SK-N-SH treated with all-trans-retinoic acid at 6 μM for 48 hours (cell line): ENCODE measurements around the gene SDK1.

Experiments used
- ATAC-seq: fragments of 200-7000 bp; cut with Tn5 transposase; 3 replicates; pipeline ENCODE4 v1.9.1; 2020; ENCODE audit warnings: mild to moderate bottlenecking, moderate library complexity
- BACH2 ChIP-seq: fragments of 250-450 bp; sonication (Bioruptor Pico); IDR thresholded peaks from 2 replicates; pipeline ENCODE4 v1.9.0; 2021; ENCODE audit warnings: mild to moderate bottlenecking, borderline replicate concordance
- CSDC2 ChIP-seq: fragments of 250-450 bp; sonication (Bioruptor Pico); IDR thresholded peaks from 2 replicates; pipeline ENCODE4 v1.5.0; 2020; ENCODE audit warnings: mild to moderate bottlenecking, moderate library complexity
- ESRRG ChIP-seq: fragments of 250-450 bp; sonication (Bioruptor Pico); IDR thresholded peaks from 2 replicates; pipeline ENCODE4 v1.6.1; 2021; ENCODE audit warnings: mild to moderate bottlenecking
- GLIS3 ChIP-seq: fragments of 250-450 bp; sonication (Bioruptor Pico); IDR thresholded peaks from 2 replicates; pipeline ENCODE4 v1.5.0; 2020; ENCODE audit warnings: mild to moderate bottlenecking, moderate library complexity
- ISL1 ChIP-seq: fragments of 250-450 bp; sonication (Bioruptor Pico); IDR thresholded peaks from 2 replicates; pipeline ENCODE4 v2.1.2; 2022; ENCODE audit warnings: mild to moderate bottlenecking, moderate library complexity
- OSR1 ChIP-seq: fragments of 250-450 bp; sonication (Bioruptor Pico); IDR thresholded peaks from 2 replicates; pipeline ENCODE4 v1.8.0; 2022; ENCODE audit warnings: moderate library complexity, mild to moderate bottlenecking, inconsistent platforms
- PATZ1 ChIP-seq: fragments of 250-450 bp; sonication (Bioruptor Pico); IDR thresholded peaks from 2 replicates; pipeline ENCODE4 v1.8.0; 2020; ENCODE audit warnings: mild to moderate bottlenecking, moderate library complexity, borderline replicate concordance
- PPARA ChIP-seq: fragments of 250-450 bp; sonication (Bioruptor Pico); IDR thresholded peaks from 2 replicates; pipeline ENCODE4 v1.5.0; 2020; ENCODE audit warnings: mild to moderate bottlenecking, borderline replicate concordance
- RARB ChIP-seq: fragments of 250-450 bp; sonication (Bioruptor Pico); IDR thresholded peaks from 2 replicates; pipeline ENCODE4 v1.8.0; 2021; ENCODE audit warnings: mild to moderate bottlenecking, moderate library complexity
- TCF4 ChIP-seq: fragments of 250-450 bp; sonication (Bioruptor Pico); IDR thresholded peaks from 2 replicates; pipeline ENCODE4 v1.8.0; 2021; ENCODE audit warnings: mild to moderate bottlenecking, moderate library complexity, borderline replicate concordance
- TOX ChIP-seq: fragments of 250-450 bp; sonication (Bioruptor Pico); IDR thresholded peaks from 2 replicates; pipeline ENCODE4 v1.8.0; 2021; ENCODE audit warnings: mild to moderate bottlenecking, moderate library complexity, borderline replicate concordance
- TSHZ2 ChIP-seq: fragments of 250-450 bp; sonication (Bioruptor Pico); IDR thresholded peaks from 2 replicates; pipeline ENCODE4 v1.5.0; 2020; ENCODE audit warnings: mild to moderate bottlenecking, moderate library complexity
- ZC3H10 ChIP-seq: fragments of 250-450 bp; sonication (Bioruptor Pico); IDR thresholded peaks from 2 replicates; pipeline ENCODE4 v1.5.1; 2021; ENCODE audit warnings: mild to moderate bottlenecking, moderate library complexity
- ZFP3 ChIP-seq: fragments of 250-450 bp; sonication (Bioruptor Pico); IDR thresholded peaks from 2 replicates; pipeline ENCODE4 v1.5.0; 2020; ENCODE audit warnings: mild to moderate bottlenecking, moderate library complexity
- ZFP30 ChIP-seq: fragments of 450-650 bp; formaldehyde crosslinking; IDR thresholded peaks from 2 replicates; pipeline ENCODE4 v1.5.0; 2022; ENCODE audit warnings: mild to moderate bottlenecking, moderate library complexity
- ZNF565 ChIP-seq: fragments of 450-650 bp; formaldehyde crosslinking; conservative IDR thresholded peaks from 2 replicates; pipeline ENCODE4 v1.5.0; 2020; ENCODE audit warnings: low read depth, mild to moderate bottlenecking, moderate library complexity
- ZNF70 ChIP-seq: fragments of 450-650 bp; formaldehyde crosslinking; IDR thresholded peaks from 2 replicates; pipeline ENCODE4 v1.5.0; 2020; ENCODE audit warnings: mild to moderate bottlenecking, moderate library complexity
- ZNF8 ChIP-seq: fragments of 450-650 bp; formaldehyde crosslinking; IDR thresholded peaks from 2 replicates; pipeline ENCODE4 v1.5.0; 2020; ENCODE audit warnings: mild to moderate bottlenecking, moderate library complexity
- TF ChIP-seq, protein P1 (sequence below): fragments of 250-450 bp; sonication (Bioruptor Pico); IDR thresholded peaks from 2 replicates; pipeline ENCODE4 v1.5.1; 2021; ENCODE audit warnings: mild to moderate bottlenecking, moderate library complexity
- TF ChIP-seq, protein P2 (sequence below): fragments of 250-450 bp; sonication (Bioruptor Pico); IDR thresholded peaks from 2 replicates; pipeline ENCODE4 v1.8.0; 2021; ENCODE audit warnings: low read depth, mild to moderate bottlenecking, moderate library complexity, borderline replicate concordance
- TF ChIP-seq, protein P3 (sequence below): fragments of 250-450 bp; sonication (Bioruptor Pico); IDR thresholded peaks from 2 replicates; pipeline ENCODE4 v1.5.1; 2020; ENCODE audit warnings: low read depth, mild to moderate bottlenecking, moderate library complexity

The SDK1 gene

DNA sequence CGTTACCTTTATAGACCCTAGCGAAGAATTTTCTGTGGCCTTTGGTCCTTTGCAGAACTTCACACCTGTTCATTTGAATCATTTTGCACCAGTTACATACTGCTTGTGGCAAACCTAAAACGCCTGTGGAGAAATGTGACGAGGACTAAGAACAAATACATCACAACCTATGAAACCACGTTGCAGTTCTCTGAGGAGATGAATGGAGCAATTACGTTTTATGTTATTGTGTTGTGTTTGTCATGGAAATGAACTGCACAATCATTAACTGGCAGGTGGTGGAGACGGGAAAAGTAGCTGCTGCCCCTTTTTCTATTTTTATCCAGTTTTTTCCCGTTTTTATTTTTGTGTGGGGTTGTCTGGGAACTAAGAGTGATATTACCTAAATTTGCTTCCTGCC is 505.5 kb downstream of the SDK1 start (continued):
- no peak for TF ChIP-seq TOX (CRISPR knock-in tag)
- TF ChIP-seq, protein P1, sequence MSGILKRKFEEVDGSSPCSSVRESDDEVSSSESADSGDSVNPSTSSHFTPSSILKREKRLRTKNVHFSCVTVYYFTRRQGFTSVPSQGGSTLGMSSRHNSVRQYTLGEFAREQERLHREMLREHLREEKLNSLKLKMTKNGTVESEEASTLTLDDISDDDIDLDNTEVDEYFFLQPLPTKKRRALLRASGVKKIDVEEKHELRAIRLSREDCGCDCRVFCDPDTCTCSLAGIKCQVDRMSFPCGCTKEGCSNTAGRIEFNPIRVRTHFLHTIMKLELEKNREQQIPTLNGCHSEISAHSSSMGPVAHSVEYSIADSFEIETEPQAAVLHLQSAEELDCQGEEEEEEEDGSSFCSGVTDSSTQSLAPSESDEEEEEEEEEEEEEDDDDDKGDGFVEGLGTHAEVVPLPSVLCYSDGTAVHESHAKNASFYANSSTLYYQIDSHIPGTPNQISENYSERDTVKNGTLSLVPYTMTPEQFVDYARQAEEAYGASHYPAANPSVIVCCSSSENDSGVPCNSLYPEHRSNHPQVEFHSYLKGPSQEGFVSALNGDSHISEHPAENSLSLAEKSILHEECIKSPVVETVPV (CRISPR knock-in tag): no peak

DNA sequence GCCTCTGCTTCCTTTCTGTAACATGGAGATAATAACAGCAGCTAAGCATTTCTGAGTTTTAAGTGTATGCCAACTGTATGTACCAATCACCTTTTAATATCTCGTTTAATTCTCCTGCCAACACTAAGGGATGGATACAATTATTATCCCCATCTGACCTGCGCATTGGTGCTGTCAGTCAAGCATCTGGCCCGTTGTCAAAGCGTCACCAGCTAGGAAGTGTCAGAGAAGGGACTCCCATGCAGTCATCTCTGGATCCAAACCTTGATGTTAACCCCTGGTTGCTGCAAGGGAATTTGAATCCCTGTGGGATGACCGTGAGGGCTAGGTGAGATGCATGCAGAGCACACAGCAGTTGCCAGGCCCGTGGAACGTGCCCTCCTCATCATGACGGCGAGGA is 506.8 kb downstream of the SDK1 start:
- TF ChIP-seq RARB (no peak), TOX (CRISPR knock-in tag) (no peak), CSDC2 (CRISPR knock-in tag) (no peak), ZNF565 (CRISPR knock-in tag) (no peak), BACH2 (CRISPR knock-in tag) (no peak), PPARA (no peak)
- ATAC-seq: no peak

DNA sequence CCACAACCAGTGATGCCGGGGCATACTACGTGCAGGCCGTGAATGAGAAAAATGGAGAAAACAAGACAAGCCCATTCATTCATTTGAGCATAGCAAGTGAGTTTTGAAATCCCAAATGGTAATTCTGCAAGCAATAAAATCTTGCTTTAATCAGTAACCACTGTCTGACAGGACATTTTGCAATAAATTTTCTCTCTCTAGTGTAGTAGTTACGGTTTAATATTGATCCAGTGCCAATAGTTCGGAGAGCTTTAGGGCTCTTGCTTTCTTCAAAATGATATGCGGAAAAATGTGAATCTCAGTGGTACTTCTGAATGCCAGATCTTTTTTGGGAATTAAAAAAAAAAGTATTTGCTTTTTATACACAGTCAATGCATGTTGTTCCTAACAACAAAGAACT is 520.4 kb downstream of the SDK1 start:
- TF ChIP-seq ISL1 (CRISPR knock-in tag): no peak
- TF ChIP-seq ZNF565 (CRISPR knock-in tag): no peak
- no peak for TF ChIP-seq ZFP30 (CRISPR knock-in tag)
- TF ChIP-seq ZC3H10 (CRISPR knock-in tag): no peak
- no peak for TF ChIP-seq TCF4 (CRISPR knock-in tag)
- no peak for TF ChIP-seq PATZ1 (CRISPR knock-in tag)
- TF ChIP-seq, protein P2, sequence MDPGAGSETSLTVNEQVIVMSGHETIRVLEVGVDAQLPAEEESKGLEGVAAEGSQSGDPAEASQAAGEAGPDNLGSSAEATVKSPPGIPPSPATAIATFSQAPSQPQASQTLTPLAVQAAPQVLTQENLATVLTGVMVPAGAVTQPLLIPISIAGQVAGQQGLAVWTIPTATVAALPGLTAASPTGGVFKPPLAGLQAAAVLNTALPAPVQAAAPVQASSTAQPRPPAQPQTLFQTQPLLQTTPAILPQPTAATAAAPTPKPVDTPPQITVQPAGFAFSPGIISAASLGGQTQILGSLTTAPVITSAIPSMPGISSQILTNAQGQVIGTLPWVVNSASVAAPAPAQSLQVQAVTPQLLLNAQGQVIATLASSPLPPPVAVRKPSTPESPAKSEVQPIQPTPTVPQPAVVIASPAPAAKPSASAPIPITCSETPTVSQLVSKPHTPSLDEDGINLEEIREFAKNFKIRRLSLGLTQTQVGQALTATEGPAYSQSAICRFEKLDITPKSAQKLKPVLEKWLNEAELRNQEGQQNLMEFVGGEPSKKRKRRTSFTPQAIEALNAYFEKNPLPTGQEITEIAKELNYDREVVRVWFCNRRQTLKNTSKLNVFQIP (CRISPR knock-in tag): no peak
- TF ChIP-seq ESRRG (CRISPR knock-in tag): no peak
- TF ChIP-seq GLIS3 (CRISPR knock-in tag): no peak
- no peak for TF ChIP-seq ZNF8
- no peak for TF ChIP-seq CSDC2 (CRISPR knock-in tag)
- no peak for TF ChIP-seq RARB
- TF ChIP-seq OSR1 (CRISPR knock-in tag): no peak
- TF ChIP-seq ZFP3 (CRISPR knock-in tag): no peak
- no peak for TF ChIP-seq ZNF70
- TF ChIP-seq BACH2 (CRISPR knock-in tag): no peak
- TF ChIP-seq, protein P1 (CRISPR knock-in tag): no peak
- TF ChIP-seq TSHZ2 (CRISPR knock-in tag): no peak
- TF ChIP-seq, protein P3, sequence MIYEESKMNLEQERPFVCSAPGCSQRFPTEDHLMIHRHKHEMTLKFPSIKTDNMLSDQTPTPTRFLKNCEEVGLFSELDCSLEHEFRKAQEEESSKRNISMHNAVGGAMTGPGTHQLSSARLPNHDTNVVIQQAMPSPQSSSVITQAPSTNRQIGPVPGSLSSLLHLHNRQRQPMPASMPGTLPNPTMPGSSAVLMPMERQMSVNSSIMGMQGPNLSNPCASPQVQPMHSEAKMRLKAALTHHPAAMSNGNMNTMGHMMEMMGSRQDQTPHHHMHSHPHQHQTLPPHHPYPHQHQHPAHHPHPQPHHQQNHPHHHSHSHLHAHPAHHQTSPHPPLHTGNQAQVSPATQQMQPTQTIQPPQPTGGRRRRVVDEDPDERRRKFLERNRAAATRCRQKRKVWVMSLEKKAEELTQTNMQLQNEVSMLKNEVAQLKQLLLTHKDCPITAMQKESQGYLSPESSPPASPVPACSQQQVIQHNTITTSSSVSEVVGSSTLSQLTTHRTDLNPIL (CRISPR knock-in tag): no peak
- no peak for ATAC-seq
